Measurements from ENCODE around the gene SNRPA.

DNA sequence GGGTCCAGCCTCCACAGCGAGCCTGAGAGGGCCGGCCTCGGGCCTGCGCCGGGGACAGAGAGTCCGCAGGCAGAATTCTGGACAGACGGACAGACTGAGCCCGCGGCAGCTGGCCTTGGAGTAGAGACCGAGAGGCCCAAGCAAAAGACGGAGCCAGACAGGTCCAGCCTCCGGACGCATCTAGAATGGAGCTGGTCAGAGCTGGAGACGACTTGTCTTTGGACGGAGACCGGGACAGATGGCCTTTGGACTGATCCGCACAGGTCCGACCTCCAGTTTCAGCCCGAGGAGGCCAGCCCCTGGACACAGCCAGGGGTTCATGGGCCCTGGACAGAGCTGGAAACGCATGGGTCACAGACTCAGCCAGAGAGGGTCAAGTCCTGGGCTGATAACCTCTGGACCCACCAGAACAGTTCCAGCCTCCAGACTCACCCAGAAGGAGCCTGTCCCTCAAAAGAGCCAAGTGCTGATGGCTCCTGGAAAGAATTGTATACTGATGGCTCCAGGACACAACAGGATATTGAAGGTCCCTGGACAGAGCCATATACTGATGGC is 33.6 kb upstream of the SNRPA start:
- no peak for TF ChIP-seq POLR2A (IDR thresholded peaks at IDR 0.05; ENCODE audit: extremely low read depth, insufficient read length)
- TF ChIP-seq, protein P1, sequence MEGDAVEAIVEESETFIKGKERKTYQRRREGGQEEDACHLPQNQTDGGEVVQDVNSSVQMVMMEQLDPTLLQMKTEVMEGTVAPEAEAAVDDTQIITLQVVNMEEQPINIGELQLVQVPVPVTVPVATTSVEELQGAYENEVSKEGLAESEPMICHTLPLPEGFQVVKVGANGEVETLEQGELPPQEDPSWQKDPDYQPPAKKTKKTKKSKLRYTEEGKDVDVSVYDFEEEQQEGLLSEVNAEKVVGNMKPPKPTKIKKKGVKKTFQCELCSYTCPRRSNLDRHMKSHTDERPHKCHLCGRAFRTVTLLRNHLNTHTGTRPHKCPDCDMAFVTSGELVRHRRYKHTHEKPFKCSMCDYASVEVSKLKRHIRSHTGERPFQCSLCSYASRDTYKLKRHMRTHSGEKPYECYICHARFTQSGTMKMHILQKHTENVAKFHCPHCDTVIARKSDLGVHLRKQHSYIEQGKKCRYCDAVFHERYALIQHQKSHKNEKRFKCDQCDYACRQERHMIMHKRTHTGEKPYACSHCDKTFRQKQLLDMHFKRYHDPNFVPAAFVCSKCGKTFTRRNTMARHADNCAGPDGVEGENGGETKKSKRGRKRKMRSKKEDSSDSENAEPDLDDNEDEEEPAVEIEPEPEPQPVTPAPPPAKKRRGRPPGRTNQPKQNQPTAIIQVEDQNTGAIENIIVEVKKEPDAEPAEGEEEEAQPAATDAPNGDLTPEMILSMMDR (IDR thresholded peaks at IDR 0.05; ENCODE audit: low read depth, low read length) = no peak
- TF ChIP-seq, protein P2, sequence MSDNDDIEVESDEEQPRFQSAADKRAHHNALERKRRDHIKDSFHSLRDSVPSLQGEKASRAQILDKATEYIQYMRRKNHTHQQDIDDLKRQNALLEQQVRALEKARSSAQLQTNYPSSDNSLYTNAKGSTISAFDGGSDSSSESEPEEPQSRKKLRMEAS (IDR thresholded peaks at IDR 0.05; ENCODE audit: low read depth, low read length) = no peak

All from NB4 (cell line).